Measurements from ENCODE around the gene SHB.

Gene SHB

DNA sequence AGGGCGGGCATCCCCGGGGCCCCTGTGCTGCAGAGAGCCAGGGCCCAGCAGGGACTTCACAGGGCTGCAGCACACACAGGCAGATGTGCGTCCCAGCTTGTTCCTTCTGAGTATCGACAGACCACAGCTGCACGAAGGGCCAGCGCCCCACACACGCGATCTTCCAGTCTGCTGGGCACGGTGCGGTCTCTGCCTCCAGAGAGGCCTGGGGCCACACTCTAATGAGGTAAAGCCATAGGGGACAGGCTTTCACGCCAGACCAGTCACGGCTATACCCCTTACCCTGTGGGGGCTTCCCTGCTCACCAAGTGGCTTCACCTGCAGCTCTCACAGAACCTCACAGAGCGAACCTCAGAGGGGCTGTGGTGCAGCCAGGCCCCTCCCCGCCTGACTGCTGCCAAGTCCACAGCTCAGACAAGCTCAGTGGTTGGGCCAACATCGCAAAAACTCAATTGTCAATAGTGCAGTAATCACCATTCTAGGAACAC, 82.2 kb downstream of the SHB start:
- Histone ChIP-seq H3K4me2 (ENCODE audit: low read length) (no peak overlapping the region), H3K27me3 (ENCODE audit: control insufficient read depth, insufficient read depth, low read length) (no peaks in the 10 kb centered on the region), H3K4me1 (ENCODE audit: control insufficient read depth, insufficient read depth, low read length) (peaks cover 24% of the 10 kb centered on the region), H3K4me3 (ENCODE audit: low read length) (no peak overlapping the region), H3K36me3 (ENCODE audit: insufficient read depth, low read length) (no peaks in the 10 kb centered on the region), H3K9me3 (replicated peaks; ENCODE audit: low read length) (no peaks in the 10 kb centered on the region), H3K9ac (ENCODE audit: low read depth, low read length) (no peak overlapping the region)

DNA sequence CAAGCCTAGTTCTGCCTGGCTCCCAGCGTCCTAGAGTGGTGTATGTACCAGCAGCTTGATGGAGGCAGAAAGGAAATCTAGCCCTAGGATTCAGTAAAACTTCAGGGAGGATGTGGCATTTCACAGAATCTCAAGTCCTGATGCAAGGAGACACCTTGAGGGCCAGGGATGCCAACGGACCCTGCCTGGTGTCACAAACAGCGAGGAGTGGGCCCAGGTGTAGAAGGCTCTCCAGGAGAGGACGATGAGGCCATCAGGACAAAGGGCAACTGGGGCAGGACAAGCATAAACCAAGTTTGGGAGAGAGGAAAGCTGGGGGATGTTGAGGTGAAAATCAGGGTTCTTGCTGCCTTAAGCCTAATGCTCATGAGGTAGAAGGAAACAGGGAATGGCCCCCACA, 83.0 kb downstream of the SHB start:
- H3K9me3 ChIP-seq (replicated peaks; ENCODE audit: low read length): no peaks in the 10 kb centered on the region
- H3K4me1 ChIP-seq (ENCODE audit: control insufficient read depth, insufficient read depth, low read length): peaks cover 24% of the 10 kb centered on the region
- H3K27me3 ChIP-seq (ENCODE audit: control insufficient read depth, insufficient read depth, low read length): no peaks in the 10 kb centered on the region
- no peak overlapping the region for H3K4me3 ChIP-seq (ENCODE audit: low read length)
- H3K36me3 ChIP-seq (ENCODE audit: insufficient read depth, low read length): no peaks in the 10 kb centered on the region
- H3K9ac ChIP-seq (ENCODE audit: low read depth, low read length): no peak overlapping the region
- H3K4me2 ChIP-seq (ENCODE audit: low read length): no peak overlapping the region

DNA sequence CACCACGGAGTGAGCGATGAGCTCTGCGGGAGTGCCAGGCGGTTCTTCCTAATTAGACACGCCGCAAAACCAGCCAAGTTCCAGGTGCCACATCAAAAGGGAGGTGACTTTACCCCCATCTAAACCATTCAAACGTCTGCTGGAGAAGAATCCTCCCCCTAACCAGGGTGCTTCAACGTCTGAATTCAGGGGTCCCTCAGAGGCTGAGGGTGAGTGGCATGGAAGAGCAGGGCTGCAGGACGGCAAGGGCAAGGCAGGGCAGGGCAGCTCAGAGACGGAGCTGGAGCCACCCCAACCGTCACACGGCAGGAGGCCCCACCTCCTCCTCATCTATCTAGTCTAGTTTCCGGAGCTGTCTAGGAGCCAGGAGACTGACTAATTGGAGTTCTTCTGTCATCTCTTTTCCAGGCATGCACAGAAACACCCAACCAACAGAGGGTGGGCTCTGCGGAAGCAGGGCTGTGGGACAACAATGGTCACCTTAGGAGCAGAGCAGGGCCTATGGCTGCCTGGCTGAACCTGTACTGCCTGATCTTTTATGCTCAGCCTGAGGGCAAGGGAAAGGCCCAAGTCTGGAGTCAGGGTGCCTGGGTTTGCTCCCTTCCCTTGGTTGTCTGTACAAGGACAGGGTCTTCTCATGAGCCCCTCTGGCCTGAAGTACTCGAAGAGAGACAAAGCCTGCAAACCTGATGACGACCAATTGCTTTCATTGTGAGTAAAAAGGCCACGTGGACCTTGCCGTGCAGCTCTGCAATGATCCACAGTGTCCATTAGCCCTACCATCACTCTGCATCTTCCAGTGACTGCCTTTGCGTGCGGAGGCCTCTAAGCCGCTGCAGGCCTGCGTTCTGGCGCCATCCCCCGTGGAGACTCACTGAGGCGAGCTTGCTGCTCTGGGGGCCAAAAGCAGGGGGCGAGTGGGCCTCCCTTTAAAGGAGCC, 84.1 kb downstream of the SHB start:
- H3K4me1 ChIP-seq (ENCODE audit: control insufficient read depth, insufficient read depth, low read length): peaks cover 24% of the 10 kb centered on the region
- H3K4me3 ChIP-seq (ENCODE audit: low read length): no peak overlapping the region
- peak overlapping the region; percentile 61 for H3K4me2 ChIP-seq (ENCODE audit: low read length)
- H3K9ac ChIP-seq (ENCODE audit: low read depth, low read length): no peak overlapping the region
- H3K27me3 ChIP-seq (ENCODE audit: control insufficient read depth, insufficient read depth, low read length): no peaks in the 10 kb centered on the region
- H3K9me3 ChIP-seq (replicated peaks; ENCODE audit: low read length): no peaks in the 10 kb centered on the region
- no peaks in the 10 kb centered on the region for H3K36me3 ChIP-seq (ENCODE audit: insufficient read depth, low read length)

DNA sequence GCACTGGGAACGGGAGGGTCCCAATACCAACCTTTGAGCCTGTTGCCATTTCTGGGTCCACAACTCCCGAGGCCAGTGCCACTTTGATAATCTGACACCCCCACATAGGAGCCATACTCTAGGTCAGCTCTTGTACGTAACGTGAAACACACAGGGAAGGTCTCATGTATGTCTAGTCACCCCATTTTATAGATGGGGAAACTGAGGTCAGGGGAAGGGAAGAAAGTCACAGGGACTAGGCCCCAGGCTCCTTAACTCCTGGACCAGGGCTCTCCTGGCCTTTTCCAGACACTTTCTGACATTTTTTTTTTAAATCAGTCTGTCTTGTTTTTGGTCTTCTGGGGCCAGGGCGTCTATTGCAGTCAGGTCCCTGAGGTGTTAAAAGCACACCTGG, 84.8 kb downstream of the SHB start:
- Histone ChIP-seq H3K9ac (ENCODE audit: low read depth, low read length) (no peak overlapping the region), H3K36me3 (ENCODE audit: insufficient read depth, low read length) (no peaks in the 10 kb centered on the region), H3K9me3 (replicated peaks; ENCODE audit: low read length) (no peaks in the 10 kb centered on the region), H3K4me2 (ENCODE audit: low read length) (peak overlapping the region; percentile 61), H3K27me3 (ENCODE audit: control insufficient read depth, insufficient read depth, low read length) (no peaks in the 10 kb centered on the region), H3K4me3 (ENCODE audit: low read length) (no peak overlapping the region), H3K4me1 (ENCODE audit: control insufficient read depth, insufficient read depth, low read length) (peaks cover 24% of the 10 kb centered on the region)

DNA sequence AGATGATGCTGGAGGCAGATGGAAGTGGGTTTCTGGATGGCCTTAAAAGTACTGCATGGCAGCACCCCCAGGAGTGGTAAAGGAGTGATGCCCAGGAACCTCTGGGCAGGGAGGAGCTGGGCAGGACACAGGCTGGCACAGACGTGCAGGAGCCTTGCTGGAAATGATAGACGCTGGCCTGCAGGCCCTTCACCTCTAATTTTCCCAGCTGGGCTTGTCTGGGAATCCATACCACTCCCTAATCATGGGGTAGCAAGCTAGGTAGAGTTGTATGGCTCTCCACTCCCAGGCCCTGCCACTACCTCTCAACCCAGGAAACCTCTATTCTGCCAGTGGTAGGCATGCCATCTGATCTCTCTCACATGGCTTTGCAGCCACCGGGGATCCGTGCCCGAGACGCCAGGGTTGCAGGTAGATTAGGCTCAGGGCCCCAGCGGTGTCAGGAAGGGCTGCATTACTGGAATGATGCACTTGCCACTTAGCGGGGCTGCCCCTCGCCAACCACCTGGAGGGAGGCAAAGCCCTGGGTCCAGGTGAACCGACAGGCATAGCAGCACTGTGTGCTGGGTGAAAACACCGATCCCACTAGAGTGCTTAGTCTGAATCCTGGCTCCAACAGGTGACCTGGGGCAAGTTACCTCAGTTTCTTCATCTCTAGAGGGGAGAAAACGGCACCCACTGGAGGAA, 85.5 kb downstream of the SHB start:
- Histone ChIP-seq H3K9me3 (replicated peaks; ENCODE audit: low read length) (no peaks in the 10 kb centered on the region), H3K4me2 (ENCODE audit: low read length) (no peak overlapping the region), H3K4me1 (ENCODE audit: control insufficient read depth, insufficient read depth, low read length) (peaks cover 24% of the 10 kb centered on the region), H3K9ac (ENCODE audit: low read depth, low read length) (no peak overlapping the region), H3K27me3 (ENCODE audit: control insufficient read depth, insufficient read depth, low read length) (no peaks in the 10 kb centered on the region), H3K4me3 (ENCODE audit: low read length) (no peak overlapping the region), H3K36me3 (ENCODE audit: insufficient read depth, low read length) (no peaks in the 10 kb centered on the region)

DNA sequence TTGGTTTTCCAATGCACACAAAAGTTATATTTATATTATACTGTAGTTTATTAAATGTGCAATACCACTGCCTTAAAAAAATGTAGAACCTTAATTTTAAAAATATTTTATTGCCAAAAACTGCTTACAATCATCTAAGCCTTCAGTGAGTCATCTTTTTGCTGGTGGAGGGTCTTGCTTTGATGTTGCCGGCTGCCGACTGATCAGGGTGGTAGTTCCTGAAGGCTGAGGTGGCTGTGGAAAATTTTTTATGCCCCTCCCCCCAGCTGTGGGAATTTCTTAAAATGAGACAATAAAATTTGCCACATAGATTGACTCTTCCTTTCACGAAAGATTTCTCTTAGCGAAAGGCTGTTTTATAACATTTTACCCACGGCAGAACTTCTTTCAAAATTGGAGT, 89.2 kb downstream of the SHB start:
- H3K9me3 ChIP-seq (replicated peaks; ENCODE audit: low read length): no peaks in the 10 kb centered on the region
- H3K4me2 ChIP-seq (ENCODE audit: low read length): no peak overlapping the region
- H3K4me1 ChIP-seq (ENCODE audit: control insufficient read depth, insufficient read depth, low read length): peaks cover 17% of the 10 kb centered on the region
- no peaks in the 10 kb centered on the region for H3K36me3 ChIP-seq (ENCODE audit: insufficient read depth, low read length)
- H3K27me3 ChIP-seq (ENCODE audit: control insufficient read depth, insufficient read depth, low read length): no peaks in the 10 kb centered on the region
- no peak overlapping the region for H3K9ac ChIP-seq (ENCODE audit: low read depth, low read length)
- no peak overlapping the region for H3K4me3 ChIP-seq (ENCODE audit: low read length)

DNA sequence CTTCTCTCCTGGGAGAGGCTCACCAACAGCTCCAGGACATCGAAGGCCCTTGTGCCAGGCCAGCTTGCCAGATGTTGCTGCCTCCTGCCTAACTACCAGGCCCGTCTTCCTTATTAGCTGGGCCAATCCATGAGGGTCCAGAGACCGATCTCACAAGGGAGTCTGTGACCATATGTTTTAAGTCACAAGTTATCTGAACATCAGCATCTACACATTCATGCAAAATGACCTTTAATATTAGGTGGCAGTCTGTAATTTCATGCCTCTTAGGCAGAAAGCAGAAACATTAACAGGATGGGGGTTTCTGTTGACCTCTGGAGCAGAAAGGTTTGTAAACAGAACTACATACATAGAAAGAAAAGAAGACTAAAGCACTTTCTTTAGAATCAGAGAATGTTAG, 90.0 kb downstream of the SHB start:
- Histone ChIP-seq H3K9ac (ENCODE audit: low read depth, low read length) (no peak overlapping the region), H3K4me1 (ENCODE audit: control insufficient read depth, insufficient read depth, low read length) (peaks cover 17% of the 10 kb centered on the region), H3K4me3 (ENCODE audit: low read length) (no peak overlapping the region), H3K36me3 (ENCODE audit: insufficient read depth, low read length) (peaks cover 3% of the 10 kb centered on the region), H3K9me3 (replicated peaks; ENCODE audit: low read length) (no peaks in the 10 kb centered on the region), H3K27me3 (ENCODE audit: control insufficient read depth, insufficient read depth, low read length) (no peaks in the 10 kb centered on the region), H3K4me2 (ENCODE audit: low read length) (no peak overlapping the region)

DNA sequence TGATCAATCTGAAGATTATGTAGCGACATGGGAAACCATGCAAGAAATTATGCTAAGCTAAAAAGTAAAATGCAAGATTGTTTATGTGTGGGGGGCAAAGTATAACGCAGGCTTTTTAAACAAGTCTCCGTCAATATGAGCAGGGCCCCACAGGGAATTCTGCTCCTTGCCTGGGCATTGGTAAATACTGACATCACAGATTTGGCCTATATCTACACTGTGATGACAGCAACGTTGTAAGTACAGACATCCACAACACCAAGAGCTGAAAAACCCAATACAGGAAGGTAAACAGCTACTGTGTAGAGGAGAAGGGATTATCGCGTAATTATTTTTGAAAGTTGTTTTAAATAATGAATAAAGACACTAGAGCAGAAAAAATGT, 90.6 kb downstream of the SHB start:
- Histone ChIP-seq H3K9ac (ENCODE audit: low read depth, low read length) (no peak overlapping the region), H3K4me2 (ENCODE audit: low read length) (no peak overlapping the region), H3K4me3 (ENCODE audit: low read length) (no peak overlapping the region), H3K27me3 (ENCODE audit: control insufficient read depth, insufficient read depth, low read length) (no peaks in the 10 kb centered on the region), H3K36me3 (ENCODE audit: insufficient read depth, low read length) (peaks cover 3% of the 10 kb centered on the region), H3K9me3 (replicated peaks; ENCODE audit: low read length) (no peaks in the 10 kb centered on the region), H3K4me1 (ENCODE audit: control insufficient read depth, insufficient read depth, low read length) (peaks cover 17% of the 10 kb centered on the region)

DNA sequence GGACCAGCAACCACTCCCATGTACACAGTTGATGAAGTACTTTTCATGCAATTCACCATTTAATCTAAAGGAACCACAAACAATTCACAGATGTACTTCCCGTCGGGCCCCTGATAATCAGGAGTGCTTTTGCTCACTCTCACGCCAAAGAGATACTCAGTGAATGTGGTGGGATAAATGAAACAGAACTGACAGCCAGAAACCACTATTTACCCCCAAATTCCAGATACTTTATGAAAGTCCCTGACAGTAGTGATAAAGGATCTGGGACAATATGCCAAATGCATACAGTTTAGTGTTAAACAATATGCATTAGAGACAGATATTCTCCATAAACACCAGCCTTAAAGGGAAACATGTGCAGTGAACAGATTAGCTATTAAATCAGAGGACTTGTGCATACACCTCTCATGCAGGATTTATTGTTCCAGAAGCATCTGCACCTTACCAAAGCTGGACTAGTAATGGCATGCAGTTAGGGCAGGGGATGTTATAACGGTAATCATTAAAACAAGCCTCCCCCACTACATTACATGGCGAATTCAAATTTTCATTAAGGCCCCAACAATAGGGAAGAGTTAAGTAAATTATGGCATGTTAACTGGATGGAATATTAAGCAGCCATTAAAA, 91.1 kb downstream of the SHB start:
- Histone ChIP-seq H3K4me1 (ENCODE audit: control insufficient read depth, insufficient read depth, low read length) (peaks cover 17% of the 10 kb centered on the region), H3K27me3 (ENCODE audit: control insufficient read depth, insufficient read depth, low read length) (no peaks in the 10 kb centered on the region), H3K9me3 (replicated peaks; ENCODE audit: low read length) (no peaks in the 10 kb centered on the region), H3K4me3 (ENCODE audit: low read length) (no peak overlapping the region), H3K4me2 (ENCODE audit: low read length) (no peak overlapping the region), H3K36me3 (ENCODE audit: insufficient read depth, low read length) (peaks cover 3% of the 10 kb centered on the region), H3K9ac (ENCODE audit: low read depth, low read length) (no peak overlapping the region)

DNA sequence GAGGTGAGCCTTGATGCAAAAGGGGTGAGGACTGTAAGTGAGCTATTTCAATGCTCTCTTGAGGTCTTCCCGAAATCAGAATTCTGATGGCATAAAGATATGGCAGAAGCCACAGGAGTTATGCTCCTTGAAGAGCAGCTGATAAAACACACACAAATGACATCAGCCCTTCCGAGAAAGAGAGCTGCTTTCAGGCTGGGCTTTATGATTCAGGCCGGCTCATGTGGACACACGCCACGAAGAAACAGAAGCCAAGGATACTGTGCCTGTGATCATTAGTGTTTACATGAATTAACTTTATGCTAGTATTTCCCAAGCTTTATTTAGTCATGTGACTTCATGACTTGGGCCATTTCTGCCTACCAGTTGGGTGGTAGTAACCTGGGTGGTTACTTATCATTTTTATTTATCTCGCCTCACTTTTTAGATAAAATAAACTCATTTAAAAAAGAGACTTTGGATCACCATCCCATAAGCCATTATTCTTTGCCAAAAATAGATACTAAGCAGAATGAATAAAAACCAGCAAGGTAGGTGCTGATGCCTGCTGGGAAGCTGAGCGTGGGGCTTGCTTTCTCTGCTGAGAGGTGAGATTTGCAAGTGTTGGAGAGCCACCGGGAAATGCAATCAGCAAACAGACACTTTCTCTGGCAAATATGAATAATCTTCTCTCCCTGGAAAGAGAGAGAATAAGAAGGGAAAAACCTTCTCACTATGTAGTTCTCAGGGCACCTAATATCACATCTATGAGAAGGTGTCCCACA, 92.1 kb downstream of the SHB start:
- peaks cover 4% of the 10 kb centered on the region for H3K36me3 ChIP-seq (ENCODE audit: insufficient read depth, low read length)
- H3K9me3 ChIP-seq (replicated peaks; ENCODE audit: low read length): no peaks in the 10 kb centered on the region
- H3K4me1 ChIP-seq (ENCODE audit: control insufficient read depth, insufficient read depth, low read length): peaks cover 17% of the 10 kb centered on the region
- H3K4me3 ChIP-seq (ENCODE audit: low read length): no peak overlapping the region
- peak overlapping the region; percentile 32 for H3K4me2 ChIP-seq (ENCODE audit: low read length)
- H3K27me3 ChIP-seq (ENCODE audit: control insufficient read depth, insufficient read depth, low read length): no peaks in the 10 kb centered on the region
- H3K9ac ChIP-seq (ENCODE audit: low read depth, low read length): peak overlapping the region; percentile 16

DNA sequence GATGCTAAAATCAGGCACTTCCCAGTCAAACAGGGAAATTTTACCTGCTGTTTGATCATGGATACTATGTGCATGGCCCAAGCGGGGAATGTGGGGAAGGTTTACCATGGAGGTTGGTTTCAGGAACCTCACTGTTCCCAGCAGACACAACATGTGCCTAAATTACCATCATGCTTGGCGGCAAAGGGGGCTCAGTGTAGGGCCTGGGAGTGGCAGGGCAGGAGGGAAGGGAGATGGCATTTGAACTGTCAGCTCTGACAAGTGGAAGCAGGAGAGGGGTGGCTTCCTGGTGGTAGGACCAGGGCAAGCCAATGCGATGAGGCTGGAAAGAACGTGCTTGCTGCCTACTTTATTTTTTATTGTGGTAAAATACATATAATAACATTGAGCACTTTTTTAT, 93.4 kb downstream of the SHB start:
- Histone ChIP-seq H3K9me3 (replicated peaks; ENCODE audit: low read length) (no peaks in the 10 kb centered on the region), H3K4me1 (ENCODE audit: control insufficient read depth, insufficient read depth, low read length) (peaks cover 17% of the 10 kb centered on the region), H3K4me3 (ENCODE audit: low read length) (no peak overlapping the region), H3K4me2 (ENCODE audit: low read length) (no peak overlapping the region), H3K9ac (ENCODE audit: low read depth, low read length) (no peak overlapping the region), H3K27me3 (ENCODE audit: control insufficient read depth, insufficient read depth, low read length) (no peaks in the 10 kb centered on the region), H3K36me3 (ENCODE audit: insufficient read depth, low read length) (peaks cover 6% of the 10 kb centered on the region)

Data from skeletal muscle satellite cell (primary cell).